Tibial artery (tissue), 4 donors: ENCODE measurements around the gene NCBP3.

ENCODE experiments used
- DNase-seq, 2 donors: peaks; one replicate each; pipeline ENCODE4 v3.0.0-alpha.2; 2019
- H3K27ac ChIP-seq, 2 donors: fragments of 200-600 bp; sonication (generic) in 1 of 2; 1 replicate in 1 of 2; 2 replicates in 1 of 2; pipeline ENCODE4 v1.5.1; 2018 to 2019; ENCODE audit warnings: mild to moderate bottlenecking in 1 of 2
- H3K27me3 ChIP-seq, 2 donors: fragments of 200-600 bp; sonication (generic) in 1 of 2; one replicate each; pipeline versions ENCODE4 v1.5.1 to v1.6.0; 2016 to 2019
- H3K36me3 ChIP-seq, 3 donors: fragments of 200-600 bp; sonication (generic) in 2 of 3; one replicate each; pipeline ENCODE4 v1.5.1; 2016 to 2019; ENCODE audit warnings: mild to moderate bottlenecking in 2 of 3
- H3K4me1 ChIP-seq, 4 donors: fragments of 200-600 bp; sonication (generic) in 2 of 4; 1 replicate in 3 of 4; 2 replicates in 1 of 4; pipeline ENCODE4 v1.5.1; 2016 to 2019
- H3K4me3 ChIP-seq, 2 donors: fragments of 200-600 bp; sonication (generic) in 1 of 2; 1 replicate in 1 of 2; 2 replicates in 1 of 2; pipeline ENCODE4 v1.5.1; 2018 to 2019; ENCODE audit warnings: mild to moderate bottlenecking in 2 of 2
- H3K9me3 ChIP-seq, 3 donors: fragments of 200-600 bp; sonication (generic) in 1 of 3; one replicate each; pipeline ENCODE4 v1.5.1; 2016 to 2019
- intact Hi-C: fragments of 100-400 bp; cut with DNase I; formaldehyde crosslinking; loops from one replicate; pipeline ENCODE4 v1.15.0; 2023; ENCODE audit warnings: low total_unique reads
- TF ChIP-seq, protein P1 (sequence below), 2 experiments: fragments of 200-600 bp in 1 of 2; fragments of 450-650 bp in 1 of 2; IDR thresholded peaks; one replicate each; pipeline ENCODE4 v1.5.1; 2017 to 2019; ENCODE audit warnings: antibody characterized with exemption in 2 of 2, mild to moderate bottlenecking in 1 of 2, moderate library complexity in 1 of 2

The NCBP3 gene

DNA sequence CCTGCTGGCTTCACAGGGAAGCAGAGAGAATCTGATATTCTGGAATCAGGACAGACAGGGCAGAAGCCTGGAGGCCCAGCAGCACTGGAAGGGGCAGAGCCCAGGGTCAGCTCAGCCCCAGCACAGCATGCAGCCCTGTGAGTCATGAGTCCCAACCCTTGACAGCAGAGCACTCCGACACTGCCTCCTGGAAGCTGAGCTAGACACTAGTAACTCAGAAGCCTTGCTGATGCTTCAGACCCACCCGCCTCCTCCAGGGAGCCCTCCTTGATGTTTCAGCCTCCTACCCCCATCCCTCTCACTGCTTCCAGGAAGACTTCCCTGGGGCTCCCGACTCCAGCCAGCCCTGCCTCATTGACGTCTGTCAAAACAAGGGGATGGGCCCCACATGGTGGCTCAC, 39.9 kb upstream of the NCBP3 start:
- Histone ChIP-seq H3K27ac (no peak overlapping the region), H3K36me3 (peaks cover 0 to 45% (median 33%) of the 10 kb centered on the region in 3 donors), H3K4me3 (no peak overlapping the region), H3K9me3 (no peaks in the 10 kb centered on the region), H3K27me3 (no peaks in the 10 kb centered on the region), H3K4me1 (peaks cover 0 to 39% (median 25%) of the 10 kb centered on the region in 4 donors)
- DNase-seq: no peak
- TF ChIP-seq, protein P1, sequence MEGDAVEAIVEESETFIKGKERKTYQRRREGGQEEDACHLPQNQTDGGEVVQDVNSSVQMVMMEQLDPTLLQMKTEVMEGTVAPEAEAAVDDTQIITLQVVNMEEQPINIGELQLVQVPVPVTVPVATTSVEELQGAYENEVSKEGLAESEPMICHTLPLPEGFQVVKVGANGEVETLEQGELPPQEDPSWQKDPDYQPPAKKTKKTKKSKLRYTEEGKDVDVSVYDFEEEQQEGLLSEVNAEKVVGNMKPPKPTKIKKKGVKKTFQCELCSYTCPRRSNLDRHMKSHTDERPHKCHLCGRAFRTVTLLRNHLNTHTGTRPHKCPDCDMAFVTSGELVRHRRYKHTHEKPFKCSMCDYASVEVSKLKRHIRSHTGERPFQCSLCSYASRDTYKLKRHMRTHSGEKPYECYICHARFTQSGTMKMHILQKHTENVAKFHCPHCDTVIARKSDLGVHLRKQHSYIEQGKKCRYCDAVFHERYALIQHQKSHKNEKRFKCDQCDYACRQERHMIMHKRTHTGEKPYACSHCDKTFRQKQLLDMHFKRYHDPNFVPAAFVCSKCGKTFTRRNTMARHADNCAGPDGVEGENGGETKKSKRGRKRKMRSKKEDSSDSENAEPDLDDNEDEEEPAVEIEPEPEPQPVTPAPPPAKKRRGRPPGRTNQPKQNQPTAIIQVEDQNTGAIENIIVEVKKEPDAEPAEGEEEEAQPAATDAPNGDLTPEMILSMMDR (IDR thresholded peaks at IDR 0.05): no peak
- intact Hi-C loops: no loop called here

DNA sequence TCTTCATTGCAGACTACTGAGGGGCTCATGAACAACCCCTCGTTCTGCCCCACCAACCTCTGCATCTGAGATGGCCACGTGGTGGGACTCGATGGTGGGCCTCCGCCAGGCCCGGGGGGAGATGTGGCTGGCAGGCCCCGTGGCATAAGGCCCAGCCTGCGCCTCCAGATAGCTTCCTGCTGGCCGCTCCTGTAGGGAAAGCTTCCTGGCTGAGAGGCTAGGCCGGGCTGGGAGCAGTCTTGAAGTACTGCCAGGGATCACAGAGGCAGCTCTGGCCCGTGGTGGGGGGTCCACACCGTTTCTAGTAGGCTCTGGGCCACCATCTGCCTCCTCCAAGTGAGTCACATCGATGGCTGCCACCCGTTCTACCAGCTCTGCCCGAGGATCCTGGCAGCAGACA, 39.2 kb upstream of the NCBP3 start:
- Histone ChIP-seq H3K9me3 (no peaks in the 10 kb centered on the region), H3K36me3 (peaks cover 0 to 47% (median 33%) of the 10 kb centered on the region in 3 donors), H3K4me3 (no peak overlapping the region), H3K27ac (no peak overlapping the region), H3K27me3 (no peaks in the 10 kb centered on the region), H3K4me1 (peaks cover 0 to 32% (median 18%) of the 10 kb centered on the region in 4 donors)
- intact Hi-C loops: no loop called here
- TF ChIP-seq, protein P1 (IDR thresholded peaks at IDR 0.05): no peak
- DNase-seq: no peak

DNA sequence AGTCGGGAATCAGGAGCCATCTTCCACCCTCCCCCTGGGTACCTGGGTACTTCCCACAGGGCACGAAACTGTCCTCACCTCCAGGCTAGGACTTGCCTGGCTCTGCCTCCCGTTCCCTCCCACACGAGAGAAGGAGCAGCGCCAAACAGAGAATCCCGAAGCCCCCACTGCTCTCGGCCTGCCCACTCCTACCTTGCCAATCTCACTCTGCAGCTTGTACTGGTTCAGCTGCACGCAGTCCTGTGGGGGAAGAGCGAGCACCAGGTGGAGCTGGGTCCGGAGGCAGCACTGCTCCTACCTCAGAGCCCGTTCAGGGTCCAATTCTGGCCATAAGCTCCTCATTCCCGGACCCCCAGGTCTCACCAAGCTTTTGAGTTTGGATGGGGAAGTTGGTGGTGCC, 38.1 kb upstream of the NCBP3 start:
- no peak for DNase-seq
- Histone ChIP-seq H3K27me3 (no peaks in the 10 kb centered on the region), H3K4me3 (no peak overlapping the region), H3K36me3 (peaks cover 0 to 58% (median 33%) of the 10 kb centered on the region in 3 donors), H3K4me1 (peaks cover 0 to 21% (median 8%) of the 10 kb centered on the region in 4 donors), H3K27ac (no peak overlapping the region), H3K9me3 (no peaks in the 10 kb centered on the region)
- TF ChIP-seq, protein P1 (IDR thresholded peaks at IDR 0.05): no peak
- intact Hi-C loops: no loop called here

DNA sequence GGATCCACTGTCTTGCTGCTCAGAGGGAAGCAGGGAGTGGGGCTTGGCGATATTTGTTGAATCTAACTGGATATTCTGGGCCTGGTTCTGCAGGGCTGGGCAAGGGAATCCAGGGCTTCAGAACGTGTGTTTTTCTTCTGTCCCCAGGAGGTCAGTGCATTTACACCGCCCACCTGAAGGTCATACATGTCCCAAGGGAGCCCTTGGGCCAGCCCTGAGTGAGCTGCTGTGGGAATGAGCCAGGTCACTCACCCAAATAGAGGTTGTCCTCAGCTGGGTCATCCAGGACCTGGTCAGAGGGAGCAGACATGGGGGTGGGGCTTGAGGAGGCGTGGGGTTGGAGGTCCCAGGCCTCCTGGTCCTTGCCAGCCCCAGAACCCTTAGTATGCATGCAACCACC, 36.2 kb upstream of the NCBP3 start:
- Histone ChIP-seq H3K4me3 (no peak overlapping the region), H3K27me3 (no peaks in the 10 kb centered on the region), H3K9me3 (no peaks in the 10 kb centered on the region), H3K27ac (no peak overlapping the region), H3K36me3 (peaks cover 0 to 74% (median 37%) of the 10 kb centered on the region in 3 donors), H3K4me1 (peaks cover 0 to 4% (median under 1%) of the 10 kb centered on the region in 4 donors)
- TF ChIP-seq, protein P1 (IDR thresholded peaks at IDR 0.05): no peak
- intact Hi-C loops: no loop called here
- DNase-seq: no peak

DNA sequence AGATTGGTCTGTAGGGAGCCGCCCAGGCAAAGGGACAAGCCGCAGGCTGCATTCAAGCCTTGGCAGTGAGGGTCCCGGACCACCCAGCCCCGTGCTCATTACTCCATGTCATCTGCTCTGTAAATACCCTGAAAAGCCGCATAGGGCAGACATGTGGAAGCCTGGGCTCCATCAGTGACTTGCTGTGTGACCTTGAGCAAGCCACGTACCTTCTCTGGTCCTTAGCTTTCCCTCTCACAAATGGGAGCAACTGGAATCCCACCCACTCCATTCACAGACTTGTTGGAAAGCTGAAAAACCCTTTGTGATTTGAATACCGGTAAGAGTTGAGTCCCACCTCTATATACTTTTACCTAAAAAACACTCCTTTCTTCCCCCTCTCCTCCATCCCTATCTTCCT, 34.9 kb upstream of the NCBP3 start:
- Histone ChIP-seq H3K27me3 (no peaks in the 10 kb centered on the region), H3K27ac (no peak overlapping the region), H3K4me3 (no peak overlapping the region), H3K9me3 (no peaks in the 10 kb centered on the region), H3K36me3 (peaks cover 2 to 84% (median 50%) of the 10 kb centered on the region in 3 donors), H3K4me1 (peaks cover 0 to 3% (median 0%) of the 10 kb centered on the region in 4 donors)
- TF ChIP-seq, protein P1 (IDR thresholded peaks at IDR 0.05): no peak
- intact Hi-C loops: no loop called here
- no peak for DNase-seq
